Effector memory CD4-positive, alpha-beta T cell (primary cell): Measurements from ENCODE around the gene CHMP5.
A peak's percentile ranks its signal among the peaks of the same experiment; 100 is the strongest.

ENCODE experiments used
- DNase-seq, 3 donors: peaks; one replicate each; pipeline ENCODE4 v3.0.0-alpha.2; 2020
- H3K27ac ChIP-seq: 2 replicates; pipeline ENCODE4 v1.7.0; 2013; ENCODE audit warnings: mild to moderate bottlenecking, low read length, moderate library complexity; ENCODE audit not compliant: insufficient read depth, poor library complexity, severe bottlenecking
- H3K27me3 ChIP-seq: replicated peaks from 2 replicates; pipeline ENCODE4 v1.7.0; 2013; ENCODE audit warnings: mild to moderate bottlenecking, low read length; ENCODE audit not compliant: insufficient read depth, control insufficient read depth, poor library complexity, severe bottlenecking
- H3K36me3 ChIP-seq: 2 replicates; pipeline ENCODE4 v1.7.0; 2013; ENCODE audit warnings: mild to moderate bottlenecking, low read length, moderate library complexity; ENCODE audit not compliant: control insufficient read depth, insufficient read depth
- H3K4me1 ChIP-seq: 2 replicates; pipeline ENCODE4 v1.7.0; 2013; ENCODE audit warnings: low read length, mild to moderate bottlenecking; ENCODE audit not compliant: control insufficient read depth, insufficient read depth, poor library complexity, severe bottlenecking
- H3K4me3 ChIP-seq: 2 replicates; pipeline ENCODE4 v1.7.0; 2013; ENCODE audit warnings: low read length, low read depth, mild to moderate bottlenecking; ENCODE audit not compliant: insufficient read depth, poor library complexity, severe bottlenecking
- H3K9me3 ChIP-seq: 2 replicates; pipeline ENCODE4 v1.7.0; 2013; ENCODE audit warnings: mild to moderate bottlenecking, low read length, moderate library complexity; ENCODE audit not compliant: control insufficient read depth

Gene CHMP5

DNA sequence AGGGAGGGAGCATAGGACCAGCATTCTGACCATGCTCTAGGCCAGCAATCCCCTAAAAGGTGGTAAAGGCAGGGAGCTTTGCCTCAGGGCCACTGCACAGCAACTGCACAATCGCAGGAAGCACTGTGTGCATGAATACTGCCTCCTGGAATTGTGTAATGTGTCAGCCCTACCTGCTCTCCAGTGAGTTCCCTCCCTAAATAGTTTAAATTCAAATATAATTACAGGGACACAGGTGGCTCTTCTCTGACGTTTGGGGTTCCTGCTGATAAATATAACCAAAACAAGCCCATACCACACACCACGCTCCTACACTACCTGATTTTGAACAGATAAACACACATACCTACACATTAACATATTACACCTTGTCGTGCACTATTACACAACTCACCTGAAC lies 9.4 kb upstream of the CHMP5 start:
- DNase-seq = no peak
- peaks cover 67% of the 10 kb centered on the region for H3K36me3 ChIP-seq
- no peak overlapping the region for H3K4me3 ChIP-seq
- H3K27me3 ChIP-seq = no peaks in the 10 kb centered on the region
- H3K4me1 ChIP-seq = no peaks in the 10 kb centered on the region
- no peak overlapping the region for H3K27ac ChIP-seq
- no peaks in the 10 kb centered on the region for H3K9me3 ChIP-seq

DNA sequence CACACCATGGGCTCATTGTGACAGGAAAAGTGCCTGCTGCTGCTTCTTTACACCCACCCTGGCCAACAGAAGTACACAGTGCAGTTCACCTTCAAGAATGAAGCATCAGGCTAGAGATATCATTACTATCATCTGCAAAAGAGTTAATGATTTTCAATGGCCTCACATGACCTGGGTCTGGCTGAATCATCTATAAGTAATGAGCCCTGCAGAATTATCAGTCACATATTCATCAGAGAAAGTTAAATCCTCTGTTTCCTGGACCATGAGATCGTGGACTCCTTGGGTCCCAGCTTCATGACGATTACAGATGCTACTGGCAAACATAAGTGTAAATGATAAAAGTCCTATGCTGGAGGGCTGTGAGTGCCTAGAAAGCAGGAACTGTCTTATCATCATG lies 8.6 kb upstream of the CHMP5 start:
- peaks cover 72% of the 10 kb centered on the region for H3K36me3 ChIP-seq
- no peak overlapping the region for H3K27ac ChIP-seq
- DNase-seq = no peak

DNA sequence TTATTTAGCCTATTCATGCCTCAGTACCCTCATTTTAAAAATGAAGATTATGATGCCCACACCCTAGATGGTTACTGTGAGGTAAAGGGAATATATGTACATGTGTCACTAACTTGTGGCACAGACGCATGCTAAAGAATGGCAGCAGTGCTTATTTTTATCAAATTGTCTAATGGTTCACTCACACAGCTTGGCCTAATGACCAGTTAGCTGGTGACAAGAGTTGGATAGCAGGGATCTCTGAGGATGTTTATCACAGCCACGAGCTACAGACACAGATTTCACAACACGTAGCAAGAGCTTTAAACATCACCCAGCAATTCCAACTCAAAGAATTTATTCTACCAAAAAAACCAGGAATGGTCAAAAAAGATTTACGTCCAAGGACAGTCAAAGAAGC lies 7.6 kb upstream of the CHMP5 start:
- DNase-seq = no peak
- Histone ChIP-seq H3K4me1 (no peaks in the 10 kb centered on the region), H3K27ac (no peak overlapping the region), H3K4me3 (no peak overlapping the region), H3K36me3 (peaks cover 76% of the 10 kb centered on the region), H3K9me3 (no peaks in the 10 kb centered on the region), H3K27me3 (no peaks in the 10 kb centered on the region)

More for the DNA sequence above, 8.6 kb upstream of the CHMP5 start:
- H3K9me3 ChIP-seq = no peaks in the 10 kb centered on the region
- H3K4me1 ChIP-seq = no peaks in the 10 kb centered on the region
- H3K4me3 ChIP-seq = no peak overlapping the region
- no peaks in the 10 kb centered on the region for H3K27me3 ChIP-seq

GRCh38 chr9:33260372-33260771 lies 4.5 kb upstream of the CHMP5 start:
- Histone ChIP-seq H3K36me3 (peaks cover 52% of the 10 kb centered on the region), H3K27me3 (no peaks in the 10 kb centered on the region), H3K27ac (no peak overlapping the region), H3K9me3 (no peaks in the 10 kb centered on the region), H3K4me3 (no peak overlapping the region), H3K4me1 (peaks cover 11% of the 10 kb centered on the region)
- DNase-seq = no peak

DNA sequence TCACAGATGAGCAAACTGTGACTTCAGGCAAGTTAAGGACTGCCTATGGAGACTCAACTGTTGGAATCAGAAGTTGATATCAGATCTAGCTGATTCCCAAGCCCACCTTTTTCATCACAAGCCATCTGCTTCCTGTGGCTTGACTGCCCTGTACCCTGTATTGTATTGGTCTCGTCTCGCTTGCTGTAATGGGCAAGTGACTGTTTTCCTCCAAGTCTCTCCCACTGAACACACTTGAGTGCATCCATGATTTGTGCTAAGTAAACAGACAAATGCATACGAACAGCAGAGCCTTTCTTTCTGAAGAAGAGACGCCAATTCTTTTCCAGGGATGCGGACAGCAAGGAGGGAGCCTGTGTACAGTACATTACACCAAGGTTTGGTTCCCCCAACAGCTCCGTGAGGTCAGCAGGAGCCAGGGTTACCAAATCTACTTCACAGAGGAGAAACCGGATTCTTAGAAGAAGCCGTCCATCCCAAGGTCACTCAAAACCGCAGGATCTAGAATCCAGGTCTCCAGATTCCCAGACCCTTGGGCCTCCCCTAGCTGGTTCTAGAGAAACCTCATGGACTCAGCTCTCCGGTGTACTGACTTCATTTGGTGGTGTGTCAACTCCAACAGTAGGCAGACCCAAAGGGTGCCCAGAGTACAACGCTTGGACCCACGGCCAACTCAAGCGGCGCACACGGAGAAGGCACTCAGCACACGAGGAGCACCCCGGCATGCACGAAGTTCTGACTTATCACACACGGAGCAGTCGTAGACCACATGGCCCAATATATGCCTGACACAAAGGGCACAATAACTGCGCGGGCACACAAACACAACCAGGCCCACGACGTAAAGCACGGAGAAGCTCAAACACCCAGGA lies 1.5 kb upstream of the CHMP5 start:
- Histone ChIP-seq H3K27me3 (no peaks in the 10 kb centered on the region), H3K9me3 (no peaks in the 10 kb centered on the region), H3K27ac (peak overlapping the region; percentile 82), H3K4me1 (peaks cover 22% of the 10 kb centered on the region), H3K4me3 (peak overlapping the region; percentile 93), H3K36me3 (peaks cover 47% of the 10 kb centered on the region)
- no peak for DNase-seq

DNA sequence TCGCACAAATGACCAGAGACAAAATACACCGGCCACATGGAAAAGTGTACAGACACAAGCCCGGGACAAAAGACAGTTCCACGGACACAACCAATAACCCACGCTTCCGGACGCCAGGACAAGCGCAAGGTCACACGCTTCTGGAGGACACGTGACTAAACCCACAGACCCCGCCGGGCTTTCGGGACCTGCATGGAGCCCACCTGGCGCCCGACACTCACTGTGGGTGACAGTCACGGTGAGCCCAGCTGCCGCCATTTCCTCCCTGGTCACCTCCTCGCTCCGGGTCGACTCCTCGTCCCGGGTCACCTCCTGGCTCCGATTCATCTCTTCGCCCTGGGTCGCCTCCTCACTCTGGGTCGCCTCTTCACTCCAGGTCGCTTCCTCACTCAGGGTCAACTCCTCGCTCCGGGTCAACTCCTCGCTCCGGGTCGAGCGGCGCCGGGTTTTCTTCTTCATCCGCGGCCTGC lies 811 bp upstream of the CHMP5 start:
- Histone ChIP-seq H3K36me3 (peaks cover 45% of the 10 kb centered on the region), H3K27me3 (no peaks in the 10 kb centered on the region), H3K4me3 (peak overlapping the region; percentile 93), H3K9me3 (no peaks in the 10 kb centered on the region), H3K27ac (peak overlapping the region; percentile 82), H3K4me1 (peaks cover 22% of the 10 kb centered on the region)
- peak; percentile 19 to 37 (median 24) for DNase-seq

DNA sequence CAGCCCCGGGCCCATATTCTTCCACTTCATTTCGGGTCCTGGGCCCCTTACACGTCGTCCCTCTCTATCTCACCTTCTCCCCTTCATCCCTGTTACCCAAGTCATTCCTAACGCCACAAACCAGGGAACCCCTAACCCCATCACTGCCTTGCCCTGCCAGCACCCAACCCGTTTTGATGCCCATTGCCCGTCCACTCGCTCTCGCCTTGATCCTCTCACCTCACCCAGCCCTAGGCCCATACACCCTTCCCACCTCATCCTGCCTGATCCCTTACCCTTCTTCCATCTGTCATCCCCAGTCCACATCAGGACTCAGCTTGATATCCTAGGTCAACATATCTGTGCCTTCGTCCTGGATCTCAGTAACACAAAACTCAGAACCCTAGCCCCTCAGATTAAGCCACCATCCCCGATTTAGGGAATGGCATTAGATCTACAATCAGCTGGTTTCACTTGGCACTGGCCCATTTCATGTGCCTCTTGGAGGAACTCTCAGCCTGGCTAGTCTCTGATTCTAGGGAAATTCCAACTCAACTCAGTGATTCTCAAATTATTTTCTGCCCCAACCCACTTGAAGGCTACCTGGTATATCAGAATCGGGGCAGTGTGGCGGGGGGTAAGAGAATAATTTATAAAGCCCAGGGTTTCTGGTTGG lies 489 bp downstream of the CHMP5 start:
- peak overlapping the region; percentile 82 for H3K27ac ChIP-seq
- H3K27me3 ChIP-seq = no peaks in the 10 kb centered on the region
- H3K36me3 ChIP-seq = peaks cover 33% of the 10 kb centered on the region
- no peak for DNase-seq
- H3K9me3 ChIP-seq = no peaks in the 10 kb centered on the region
- peak overlapping the region; percentile 57 for H3K4me3 ChIP-seq
- H3K4me1 ChIP-seq = peaks cover 22% of the 10 kb centered on the region

GRCh38 chr9:33267151-33267767 lies 2.4 kb downstream of the CHMP5 start:
- Histone ChIP-seq H3K9me3 (no peaks in the 10 kb centered on the region), H3K27me3 (no peaks in the 10 kb centered on the region), H3K4me1 (peaks cover 22% of the 10 kb centered on the region), H3K27ac (no peak overlapping the region), H3K36me3 (peaks cover 39% of the 10 kb centered on the region), H3K4me3 (no peak overlapping the region)
- DNase-seq = no peak

DNA sequence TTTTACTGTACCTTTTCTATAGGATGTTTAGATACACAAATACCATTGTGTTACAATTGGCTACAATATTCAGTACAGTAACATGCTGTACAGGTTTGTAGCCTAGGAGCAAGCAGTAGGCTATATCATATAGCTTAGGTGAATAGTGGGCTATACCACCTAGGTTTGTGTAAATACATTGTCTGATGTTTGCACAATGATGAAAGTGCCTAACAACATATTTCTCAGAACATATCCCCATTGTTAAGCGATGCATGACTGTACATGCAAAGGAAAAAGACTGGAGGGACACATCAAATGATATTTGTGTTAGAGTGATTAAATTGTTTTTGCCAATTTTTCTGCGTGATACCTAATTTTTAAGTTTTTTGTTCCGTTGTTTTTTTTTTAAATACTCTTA lies 5.3 kb downstream of the CHMP5 start:
- H3K4me1 ChIP-seq = peaks cover 14% of the 10 kb centered on the region
- no peak overlapping the region for H3K4me3 ChIP-seq
- DNase-seq = no peak
- H3K9me3 ChIP-seq = no peaks in the 10 kb centered on the region
- H3K27me3 ChIP-seq = no peaks in the 10 kb centered on the region
- no peak overlapping the region for H3K27ac ChIP-seq
- H3K36me3 ChIP-seq = peaks cover 49% of the 10 kb centered on the region

- peaks cover 61% of the 10 kb centered on the region for H3K36me3 ChIP-seq
- DNase-seq = no peak
- H3K4me3 ChIP-seq = no peak overlapping the region
- H3K27ac ChIP-seq = no peak overlapping the region
- H3K27me3 ChIP-seq = no peaks in the 10 kb centered on the region
- no peaks in the 10 kb centered on the region for H3K9me3 ChIP-seq
- H3K4me1 ChIP-seq = no peaks in the 10 kb centered on the region
Observed at GRCh38 chr9:33272061-33272460, 7.2 kb downstream of the CHMP5 start.
